GM23248 (cell line): ENCODE results near the gene DCAF5. TPM values are rescaled to one million over a fixed set of nuclear protein-coding genes. Genes with fewer than 3 reads are reported as not detected.
"Not testable (repeated sequence)": the region's sequence is repeated elsewhere in the genome, so short reads cannot be mapped to it uniquely, and the experiment has no call there.

Source experiments
- DNase-seq: peaks from one replicate; pipeline ENCODE4 v3.0.0-alpha.2; 2015
- H2AFZ ChIP-seq: fragments of 200-600 bp; sonication (generic); 2 replicates; pipeline ENCODE4 v1.6.1; 2016; ENCODE audit warnings: antibody characterized with exemption
- H3F3A ChIP-seq: fragments of 200-600 bp; sonication (generic); 2 replicates; pipeline ENCODE4 v1.6.1; 2016; ENCODE audit warnings: mild to moderate bottlenecking, antibody characterized with exemption, mixed run types; ENCODE audit not compliant: insufficient read depth
- H3K27ac ChIP-seq: fragments of 200-600 bp; sonication (generic); 2 replicates; pipeline ENCODE4 v1.5.1; 2016; ENCODE audit warnings: mild to moderate bottlenecking
- H3K27me3 ChIP-seq: fragments of 200-600 bp; sonication (generic); replicated peaks from 2 replicates; pipeline ENCODE4 v1.6.1; 2016; ENCODE audit warnings: mild to moderate bottlenecking; ENCODE audit not compliant: insufficient read depth
- H3K36me3 ChIP-seq: fragments of 200-600 bp; sonication (generic); 2 replicates; pipeline ENCODE4 v1.6.1; 2016; ENCODE audit warnings: low read depth, mild to moderate bottlenecking
- H3K4me1 ChIP-seq: fragments of 200-600 bp; sonication (generic); 2 replicates; pipeline ENCODE4 v1.6.1; 2016; ENCODE audit warnings: mild to moderate bottlenecking; ENCODE audit not compliant: insufficient read depth
- H3K4me2 ChIP-seq: fragments of 200-600 bp; sonication (generic); one replicate; pipeline ENCODE4 v1.6.1; 2016; ENCODE audit warnings: mild to moderate bottlenecking; ENCODE audit not compliant: unreplicated experiment
- H3K4me3 ChIP-seq: fragments of 200-600 bp; sonication (generic); 2 replicates; pipeline ENCODE4 v1.5.1; 2016; ENCODE audit warnings: mild to moderate bottlenecking
- H3K79me2 ChIP-seq: fragments of 200-600 bp; sonication (generic); 2 replicates; pipeline ENCODE4 v1.6.1; 2016; ENCODE audit warnings: mild to moderate bottlenecking; ENCODE audit not compliant: insufficient read depth
- H3K9ac ChIP-seq: fragments of 200-600 bp; sonication (generic); 2 replicates; pipeline ENCODE4 v1.6.1; 2016; ENCODE audit warnings: mild to moderate bottlenecking
- H3K9me2 ChIP-seq: fragments of 200-600 bp; sonication (generic); 2 replicates; pipeline ENCODE4 v1.6.1; 2016; ENCODE audit warnings: mixed run types, mild to moderate bottlenecking, moderate library complexity; ENCODE audit not compliant: insufficient read depth
- H3K9me3 ChIP-seq: fragments of 200-600 bp; sonication (generic); one replicate; pipeline ENCODE4 v1.6.1; 2017; ENCODE audit warnings: low read depth
- H4K20me1 ChIP-seq: fragments of 200-600 bp; sonication (generic); 2 replicates; pipeline ENCODE4 v1.6.0; 2016; ENCODE audit not compliant: insufficient read depth
- EZH2 ChIP-seq: fragments of 200-600 bp; sonication (generic); IDR thresholded peaks from 2 replicates; pipeline ENCODE4 v1.6.1; 2018; ENCODE audit warnings: antibody characterized with exemption, mild to moderate bottlenecking; ENCODE audit not compliant: insufficient read depth, poor library complexity, severe bottlenecking
- EZH2phosphoT487 ChIP-seq: fragments of 200-600 bp; sonication (generic); IDR thresholded peaks from 2 replicates; pipeline ENCODE4 v1.6.1; 2018; ENCODE audit warnings: antibody characterized with exemption, moderate library complexity, mild to moderate bottlenecking, low read depth; ENCODE audit not compliant: insufficient read depth
- WGBS, 2 experiments: methylation state at CpG; one replicate each; pipeline ENCODE4 v1.1.6; 2015 to 2017; ENCODE audit warnings: low lambda C conversion rate in 2 of 2, low coverage in 1 of 2; ENCODE audit errors: missing lambda C conversion rate in 2 of 2; 5-methylcytosine and 5-hydroxymethylcytosine counted together
- in situ Hi-C: fragments of 300-500 bp; cut with MboI; formaldehyde crosslinking; loops from 2 replicates; pipeline ENCODE4 v1.15.0; 2020
- polyA plus RNA-seq: library from polyadenylated mRNA; unstranded; fragments of >200 nt; fragmentation: Nextera tagmentation; extraction: Ambion mirVana; gene quantifications from 2 replicates; pipeline ENCODE4 v1.2.1, GENCODE V29; 2016
- total RNA-seq: library from RNA; depleted of rRNA; stranded (reverse); fragments of >200 nt; shearing (Covaris generic); gene quantifications from 2 replicates; pipeline ENCODE4 v1.2.3, GENCODE V29; 2014

The DCAF5 gene
- total and polyA plus RNA-seq, 2 experiments from 2014 or later = 24.5 to 26.4 TPM

DNA sequence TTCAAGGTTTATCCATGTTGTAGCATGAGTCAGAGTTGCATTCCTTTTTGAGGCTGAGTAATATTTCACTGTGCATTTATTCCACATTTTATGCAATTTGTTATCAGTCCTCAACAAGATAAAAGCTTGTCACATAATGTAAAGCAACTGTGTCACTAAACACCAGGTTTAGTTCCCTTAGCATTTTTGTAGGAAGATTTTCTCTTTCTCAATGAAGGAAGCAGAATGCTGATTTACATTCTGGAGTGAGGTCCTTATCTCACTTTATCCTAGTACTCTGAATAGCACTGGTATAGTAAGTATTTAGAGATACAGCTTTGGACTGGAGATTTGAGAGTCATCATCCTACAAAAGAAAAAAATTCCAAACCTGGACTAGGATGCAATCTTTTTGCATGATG lies 28.6 kb upstream of the DCAF5 start:
- peak; percentile 14 for DNase-seq
- in situ Hi-C loops = no loop called here
- H3K27ac ChIP-seq = no peak overlapping the region
- no peaks in the 10 kb centered on the region for H3K4me1 ChIP-seq
- no peaks in the 10 kb centered on the region for H4K20me1 ChIP-seq
- no peaks in the 10 kb centered on the region for H3K79me2 ChIP-seq
- H3K4me3 ChIP-seq = no peak overlapping the region
- no peaks in the 10 kb centered on the region for H3F3A ChIP-seq
- H2AFZ ChIP-seq = no peak overlapping the region
- TF ChIP-seq EZH2 (no peak), EZH2phosphoT487 (no peak)
- H3K9ac ChIP-seq = no peak overlapping the region
- H3K9me3 ChIP-seq = no peaks in the 10 kb centered on the region
- no peaks in the 10 kb centered on the region for H3K27me3 ChIP-seq
- no peaks in the 10 kb centered on the region for H3K36me3 ChIP-seq
- H3K4me2 ChIP-seq = no peak overlapping the region
- H3K9me2 ChIP-seq = no peaks in the 10 kb centered on the region

- no peak for DNase-seq
- no peaks in the 10 kb centered on the region for H3K4me1 ChIP-seq
- no peak overlapping the region for H3K4me2 ChIP-seq
- H3K9ac ChIP-seq = no peak overlapping the region
- in situ Hi-C loops = no loop called here
- no peak overlapping the region for H2AFZ ChIP-seq
- H3K4me3 ChIP-seq = no peak overlapping the region
- TF ChIP-seq EZH2 = no peak
- TF ChIP-seq EZH2phosphoT487 = no peak
- no peak overlapping the region for H3K27ac ChIP-seq
- H4K20me1 ChIP-seq = no peaks in the 10 kb centered on the region
- H3F3A ChIP-seq = no peaks in the 10 kb centered on the region
- no peaks in the 10 kb centered on the region for H3K79me2 ChIP-seq
- no peaks in the 10 kb centered on the region for H3K9me3 ChIP-seq
- peaks cover 7% of the 10 kb centered on the region; the same call in 1 of the 2 replicates for H3K27me3 ChIP-seq
- H3K36me3 ChIP-seq = no peaks in the 10 kb centered on the region
- H3K9me2 ChIP-seq = no peaks in the 10 kb centered on the region; the same call in 1 of the 2 replicates
These were observed 22.2 kb upstream of the DCAF5 start for GRCh38 chr14:69175130-69175529.

GRCh38 chr14:69171569-69171968 lies 18.6 kb upstream of the DCAF5 start:
- no peaks in the 10 kb centered on the region for H3F3A ChIP-seq
- no peak overlapping the region for H3K27ac ChIP-seq
- H2AFZ ChIP-seq = no peak overlapping the region
- no peaks in the 10 kb centered on the region for H4K20me1 ChIP-seq
- H3K79me2 ChIP-seq = no peaks in the 10 kb centered on the region
- H3K9me3 ChIP-seq = no peaks in the 10 kb centered on the region
- no peaks in the 10 kb centered on the region; the same call in 1 of the 2 replicates for H3K9me2 ChIP-seq
- H3K4me1 ChIP-seq = no peaks in the 10 kb centered on the region
- H3K4me2 ChIP-seq = no peak overlapping the region
- in situ Hi-C loops = no loop called here
- H3K36me3 ChIP-seq = no peaks in the 10 kb centered on the region
- DNase-seq = no peak
- peaks cover 7% of the 10 kb centered on the region; the same call in 1 of the 2 replicates for H3K27me3 ChIP-seq
- 67 to 82% methylated on average over 2 of the region's 2 CpGs for WGBS, 2 experiments
- TF ChIP-seq EZH2phosphoT487 (no peak), EZH2 (no peak)
- H3K4me3 ChIP-seq = no peak overlapping the region
- H3K9ac ChIP-seq = no peak overlapping the region

DNA sequence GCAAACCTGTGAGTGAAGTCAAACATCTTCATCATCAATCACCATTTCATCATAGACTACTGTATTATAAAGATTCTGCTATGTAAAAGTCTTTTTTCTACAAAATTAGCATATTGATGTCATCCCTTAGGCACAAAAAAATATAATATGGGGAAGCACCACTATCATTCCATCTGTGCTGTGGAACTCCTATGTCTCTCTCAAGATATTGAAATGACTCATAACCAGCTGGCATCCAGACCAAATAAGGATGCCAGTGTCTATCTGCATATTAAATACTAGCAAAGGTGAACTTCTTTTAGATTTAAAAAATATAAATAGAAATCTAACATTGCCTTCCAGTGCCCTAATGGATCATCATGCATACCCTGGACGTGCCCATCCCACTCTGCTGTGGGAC lies 17.9 kb upstream of the DCAF5 start:
- H2AFZ ChIP-seq = no peak overlapping the region
- no peak overlapping the region for H3K27ac ChIP-seq
- H3K9me2 ChIP-seq = no peaks in the 10 kb centered on the region; the same call in 1 of the 2 replicates
- H3K4me1 ChIP-seq = no peaks in the 10 kb centered on the region
- 75 to 80% methylated on average over 1 of the region's 1 CpG for WGBS, 2 experiments
- DNase-seq = peak; percentile 48
- in situ Hi-C loops = no loop called here
- H3F3A ChIP-seq = no peaks in the 10 kb centered on the region
- H4K20me1 ChIP-seq = no peaks in the 10 kb centered on the region
- no peak overlapping the region for H3K4me2 ChIP-seq
- H3K79me2 ChIP-seq = no peaks in the 10 kb centered on the region
- no peak overlapping the region for H3K4me3 ChIP-seq
- no peak for TF ChIP-seq EZH2phosphoT487
- TF ChIP-seq EZH2 = no peak
- H3K9me3 ChIP-seq = no peaks in the 10 kb centered on the region
- H3K9ac ChIP-seq = no peak overlapping the region
- H3K27me3 ChIP-seq = peaks cover 7% of the 10 kb centered on the region; the same call in 1 of the 2 replicates
- no peaks in the 10 kb centered on the region for H3K36me3 ChIP-seq

DNA sequence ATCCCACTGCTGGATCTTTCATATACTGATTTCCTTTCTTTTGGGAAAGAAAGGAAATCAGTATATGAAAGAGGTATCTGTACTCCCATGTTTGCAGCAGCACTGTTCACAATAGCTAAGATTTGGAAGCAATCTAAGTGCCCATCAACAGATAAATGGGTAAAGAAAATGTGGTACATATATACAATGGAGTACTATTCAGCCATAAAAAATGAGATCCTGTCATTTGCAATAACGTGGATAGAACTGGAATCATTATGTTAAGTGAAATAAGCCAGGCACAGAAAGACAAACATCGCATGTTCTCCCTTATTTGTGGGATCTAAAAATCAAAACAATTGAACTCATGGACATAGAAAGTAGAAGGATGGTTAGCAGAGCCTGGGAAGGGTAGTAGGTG lies 12.9 kb upstream of the DCAF5 start:
- H3K9me2 ChIP-seq, H3K79me2 ChIP-seq, H3K27ac ChIP-seq, in situ Hi-C loops, H2AFZ ChIP-seq, H3K9me3 ChIP-seq, H3K9ac ChIP-seq, H3K4me1 ChIP-seq, H3K36me3 ChIP-seq, DNase-seq, H4K20me1 ChIP-seq, H3K4me3 ChIP-seq, H3K4me2 ChIP-seq, H3K27me3 ChIP-seq, H3F3A ChIP-seq: not testable (repeated sequence)
- 52 to 63% methylated on average over 2 of the region's 2 CpGs for WGBS, 2 experiments
